ENCODE measurements around the gene CTAGE15.
A peak's percentile ranks its signal among the peaks of the same experiment; 100 is the strongest.
"Not testable (repeated sequence)": the region's sequence is repeated elsewhere in the genome, so short reads cannot be mapped to it uniquely, and the experiment has no call there.

Gene CTAGE15

DNA sequence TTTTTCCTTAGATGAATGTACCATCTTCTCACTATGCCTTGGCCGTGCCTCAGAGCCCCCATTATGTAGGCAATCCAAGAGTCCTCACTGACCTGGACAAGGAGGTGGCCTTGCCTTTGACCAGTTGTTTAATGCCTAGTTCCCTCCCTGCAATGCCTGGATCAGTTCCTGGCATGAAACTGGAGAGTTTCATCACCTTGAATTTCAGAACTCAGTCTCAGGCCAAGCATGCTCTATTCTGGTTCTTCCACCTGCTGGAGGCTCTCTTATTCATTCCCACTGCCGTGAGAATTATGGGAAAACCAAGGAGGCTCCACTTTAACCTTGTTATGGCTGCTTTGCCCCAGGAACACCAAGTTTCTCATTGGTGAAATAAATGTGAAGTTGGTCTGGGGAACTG is 31.9 kb downstream of the CTAGE15 start:
- H3K4me3 ChIP-seq (ENCODE audit: control insufficient read depth in 1 of 7, extremely low read depth in 1 of 7, insufficient read depth in 4 of 7, low read depth in 2 of 7, low read length in 6 of 7); POLR2A ChIA-PET; H3K27me3 ChIP-seq (replicated peaks in 2 of 5; ENCODE audit: control insufficient read depth in 4 of 5, insufficient read depth in 5 of 5, low read length in 4 of 5); H3K4me1 ChIP-seq (ENCODE audit: control extremely low read depth in 1 of 4, control insufficient read depth in 4 of 4, insufficient read depth in 4 of 4, low read length in 3 of 4); CTCF ChIA-PET; H3K9me3 ChIP-seq (ENCODE audit: control extremely low read depth in 1 of 5, control insufficient read depth in 4 of 5, insufficient read depth in 2 of 5, low read depth in 1 of 5, low read length in 4 of 5); H3K27ac ChIP-seq (ENCODE audit: insufficient read depth in 1 of 2, low read depth in 1 of 2, low read length in 2 of 2, poor library complexity in 1 of 2, severe bottlenecking in 2 of 2); H3K36me3 ChIP-seq (ENCODE audit: control insufficient read depth in 4 of 4, insufficient read depth in 4 of 4, low read length in 3 of 4); DNase-seq: not testable (repeated sequence)
- no CpG with 5 or more reads among the region's 2 CpGs for WGBS (ENCODE audit: insufficient coverage)

- no CpG with 5 or more reads among the region's 1 CpG for WGBS (ENCODE audit: insufficient coverage)
- CTCF ChIA-PET; H3K4me1 ChIP-seq (ENCODE audit: control extremely low read depth in 1 of 4, control insufficient read depth in 4 of 4, insufficient read depth in 4 of 4, low read length in 3 of 4); POLR2A ChIA-PET; DNase-seq; H3K4me3 ChIP-seq (ENCODE audit: control insufficient read depth in 1 of 7, extremely low read depth in 1 of 7, insufficient read depth in 4 of 7, low read depth in 2 of 7, low read length in 6 of 7); H3K27ac ChIP-seq (ENCODE audit: insufficient read depth in 1 of 2, low read depth in 1 of 2, low read length in 2 of 2, poor library complexity in 1 of 2, severe bottlenecking in 2 of 2); H3K36me3 ChIP-seq (ENCODE audit: control insufficient read depth in 4 of 4, insufficient read depth in 4 of 4, low read length in 3 of 4); H3K9me3 ChIP-seq (ENCODE audit: control extremely low read depth in 1 of 5, control insufficient read depth in 4 of 5, insufficient read depth in 2 of 5, low read depth in 1 of 5, low read length in 4 of 5); H3K27me3 ChIP-seq (replicated peaks in 2 of 5; ENCODE audit: control insufficient read depth in 4 of 5, insufficient read depth in 5 of 5, low read length in 4 of 5): not testable (repeated sequence)
These were observed 34.5 kb downstream of the CTAGE15 start for GRCh38 chr7:143606088-143606487.

GRCh38 chr7:143615545-143615944 is 43.9 kb downstream of the CTAGE15 start:
- peak in 1 of 3 donors; percentile 13 for DNase-seq
- H3K9me3 ChIP-seq (ENCODE audit: control extremely low read depth in 1 of 5, control insufficient read depth in 4 of 5, insufficient read depth in 2 of 5, low read depth in 1 of 5, low read length in 4 of 5); CTCF ChIA-PET: not testable (repeated sequence)

DNA sequence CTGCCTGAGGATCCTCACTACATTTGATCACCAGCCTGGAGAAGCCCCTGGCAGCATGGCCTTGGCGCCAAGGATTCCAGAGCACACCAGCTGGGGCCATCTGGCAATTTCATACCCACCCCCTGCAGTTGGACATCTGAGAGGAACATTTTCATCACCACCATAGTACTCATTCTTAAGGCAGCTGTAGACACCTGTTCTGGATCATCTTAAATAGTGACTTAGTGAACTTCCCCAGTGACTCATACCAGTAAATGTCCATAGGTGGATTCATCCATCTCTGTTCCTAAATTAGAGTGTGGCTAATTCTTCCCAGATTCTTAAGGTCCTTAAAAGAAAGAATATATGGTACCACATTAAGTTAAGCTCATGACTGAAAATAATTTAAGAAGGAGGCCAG is 45.6 kb downstream of the CTAGE15 start:
- CTCF ChIA-PET = not testable (repeated sequence)

More at GRCh38 chr7:143615545-143615944, 43.9 kb downstream of the CTAGE15 start:
- WGBS (ENCODE audit: insufficient coverage) = no CpG with 5 or more reads among the region's 6 CpGs
- H3K27ac ChIP-seq (ENCODE audit: insufficient read depth in 1 of 2, low read depth in 1 of 2, low read length in 2 of 2, poor library complexity in 1 of 2, severe bottlenecking in 2 of 2); H3K4me3 ChIP-seq (ENCODE audit: control insufficient read depth in 1 of 7, extremely low read depth in 1 of 7, insufficient read depth in 4 of 7, low read depth in 2 of 7, low read length in 6 of 7); H3K36me3 ChIP-seq (ENCODE audit: control insufficient read depth in 4 of 4, insufficient read depth in 4 of 4, low read length in 3 of 4); H3K4me1 ChIP-seq (ENCODE audit: control extremely low read depth in 1 of 4, control insufficient read depth in 4 of 4, insufficient read depth in 4 of 4, low read length in 3 of 4); POLR2A ChIA-PET; H3K27me3 ChIP-seq (replicated peaks in 2 of 5; ENCODE audit: control insufficient read depth in 4 of 5, insufficient read depth in 5 of 5, low read length in 4 of 5): not testable (repeated sequence)

GRCh38 chr7:143620058-143620457 is 48.5 kb downstream of the CTAGE15 start:
- DNase-seq; H3K36me3 ChIP-seq (ENCODE audit: control insufficient read depth in 4 of 4, insufficient read depth in 4 of 4, low read length in 3 of 4); H3K4me1 ChIP-seq (ENCODE audit: control extremely low read depth in 1 of 4, control insufficient read depth in 4 of 4, insufficient read depth in 4 of 4, low read length in 3 of 4); H3K27ac ChIP-seq (ENCODE audit: insufficient read depth in 1 of 2, low read depth in 1 of 2, low read length in 2 of 2, poor library complexity in 1 of 2, severe bottlenecking in 2 of 2); H3K4me3 ChIP-seq (ENCODE audit: control insufficient read depth in 1 of 7, extremely low read depth in 1 of 7, insufficient read depth in 4 of 7, low read depth in 2 of 7, low read length in 6 of 7); CTCF ChIA-PET; H3K27me3 ChIP-seq (replicated peaks in 2 of 5; ENCODE audit: control insufficient read depth in 4 of 5, insufficient read depth in 5 of 5, low read length in 4 of 5); POLR2A ChIA-PET; H3K9me3 ChIP-seq (ENCODE audit: control extremely low read depth in 1 of 5, control insufficient read depth in 4 of 5, insufficient read depth in 2 of 5, low read depth in 1 of 5, low read length in 4 of 5): not testable (repeated sequence)
- WGBS (ENCODE audit: insufficient coverage) = no CpG with 5 or more reads among the region's 23 CpGs

More for the DNA sequence above, 45.6 kb downstream of the CTAGE15 start:
- POLR2A ChIA-PET; DNase-seq; H3K4me1 ChIP-seq (ENCODE audit: control extremely low read depth in 1 of 4, control insufficient read depth in 4 of 4, insufficient read depth in 4 of 4, low read length in 3 of 4); H3K9me3 ChIP-seq (ENCODE audit: control extremely low read depth in 1 of 5, control insufficient read depth in 4 of 5, insufficient read depth in 2 of 5, low read depth in 1 of 5, low read length in 4 of 5); H3K27ac ChIP-seq (ENCODE audit: insufficient read depth in 1 of 2, low read depth in 1 of 2, low read length in 2 of 2, poor library complexity in 1 of 2, severe bottlenecking in 2 of 2); H3K27me3 ChIP-seq (replicated peaks in 2 of 5; ENCODE audit: control insufficient read depth in 4 of 5, insufficient read depth in 5 of 5, low read length in 4 of 5); H3K4me3 ChIP-seq (ENCODE audit: control insufficient read depth in 1 of 7, extremely low read depth in 1 of 7, insufficient read depth in 4 of 7, low read depth in 2 of 7, low read length in 6 of 7); H3K36me3 ChIP-seq (ENCODE audit: control insufficient read depth in 4 of 4, insufficient read depth in 4 of 4, low read length in 3 of 4): not testable (repeated sequence)
- WGBS (ENCODE audit: insufficient coverage) = no CpG with 5 or more reads among the region's 1 CpG

DNA sequence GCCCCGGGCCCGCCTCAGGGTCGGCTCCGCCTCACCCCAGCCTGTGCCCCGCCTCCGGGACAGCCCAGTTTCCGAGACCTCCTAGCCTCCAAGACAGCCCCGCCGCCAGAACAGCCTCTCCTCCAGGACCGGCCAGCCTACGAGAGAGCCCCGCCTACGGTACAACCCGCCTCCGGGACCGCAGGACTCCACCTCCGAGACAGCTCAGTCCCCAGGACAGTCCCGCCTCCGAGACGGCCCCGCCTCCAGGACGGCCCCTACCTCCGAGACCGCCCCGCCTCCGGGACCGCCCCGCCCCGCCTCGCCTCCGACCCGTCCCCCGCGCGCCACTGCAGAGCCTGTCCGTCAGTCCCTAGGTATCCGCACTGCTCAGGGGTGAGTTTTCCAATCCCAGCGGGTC is 49.0 kb downstream of the CTAGE15 start, which contains the start of gene TCAF2:
Gene TCAF2 (plus strand): TSS at position 329 of the 400 bp plus-strand sequence.
- POLR2A ChIA-PET = not testable (repeated sequence)
- peak within 1 kb of the TSS in 3 of 7 experiments; percentile 14 to 45 (median 41) for H3K4me3 ChIP-seq (ENCODE audit: control insufficient read depth in 1 of 7, extremely low read depth in 1 of 7, insufficient read depth in 4 of 7, low read depth in 2 of 7, low read length in 6 of 7)
- WGBS (ENCODE audit: insufficient coverage) = no CpG with 5 or more reads among the region's 38 CpGs

GRCh38 chr7:143621175-143621574 is 49.6 kb downstream of the CTAGE15 start:
- CTCF ChIA-PET; H3K4me3 ChIP-seq (ENCODE audit: control insufficient read depth in 1 of 7, extremely low read depth in 1 of 7, insufficient read depth in 4 of 7, low read depth in 2 of 7, low read length in 6 of 7); POLR2A ChIA-PET; H3K36me3 ChIP-seq (ENCODE audit: control insufficient read depth in 4 of 4, insufficient read depth in 4 of 4, low read length in 3 of 4); H3K27me3 ChIP-seq (replicated peaks in 2 of 5; ENCODE audit: control insufficient read depth in 4 of 5, insufficient read depth in 5 of 5, low read length in 4 of 5); H3K4me1 ChIP-seq (ENCODE audit: control extremely low read depth in 1 of 4, control insufficient read depth in 4 of 4, insufficient read depth in 4 of 4, low read length in 3 of 4); H3K27ac ChIP-seq (ENCODE audit: insufficient read depth in 1 of 2, low read depth in 1 of 2, low read length in 2 of 2, poor library complexity in 1 of 2, severe bottlenecking in 2 of 2); H3K9me3 ChIP-seq (ENCODE audit: control extremely low read depth in 1 of 5, control insufficient read depth in 4 of 5, insufficient read depth in 2 of 5, low read depth in 1 of 5, low read length in 4 of 5); DNase-seq: not testable (repeated sequence)
- WGBS (ENCODE audit: insufficient coverage) = no CpG with 5 or more reads among the region's 16 CpGs

More for the DNA sequence above, 49.0 kb downstream of the CTAGE15 start, which contains the start of gene TCAF2:
- H3K36me3 ChIP-seq (ENCODE audit: control insufficient read depth in 4 of 4, insufficient read depth in 4 of 4, low read length in 3 of 4); H3K27ac ChIP-seq (ENCODE audit: insufficient read depth in 1 of 2, low read depth in 1 of 2, low read length in 2 of 2, poor library complexity in 1 of 2, severe bottlenecking in 2 of 2); H3K27me3 ChIP-seq (replicated peaks in 2 of 5; ENCODE audit: control insufficient read depth in 4 of 5, insufficient read depth in 5 of 5, low read length in 4 of 5); DNase-seq; H3K4me1 ChIP-seq (ENCODE audit: control extremely low read depth in 1 of 4, control insufficient read depth in 4 of 4, insufficient read depth in 4 of 4, low read length in 3 of 4); H3K9me3 ChIP-seq (ENCODE audit: control extremely low read depth in 1 of 5, control insufficient read depth in 4 of 5, insufficient read depth in 2 of 5, low read depth in 1 of 5, low read length in 4 of 5); CTCF ChIA-PET: not testable (repeated sequence)
